ENCODE results near the gene TSPAN17. TPM values are rescaled to one million over a fixed set of nuclear protein-coding genes. Genes with fewer than 3 reads are reported as not detected.

Gene TSPAN17
- total and polyA plus RNA-seq, 9 of the 15 experiments (the other 6 are each of a cell fraction or from before 2014, with no cell fraction given): 0.73 to 58.3 (median 34.5) TPM

DNA sequence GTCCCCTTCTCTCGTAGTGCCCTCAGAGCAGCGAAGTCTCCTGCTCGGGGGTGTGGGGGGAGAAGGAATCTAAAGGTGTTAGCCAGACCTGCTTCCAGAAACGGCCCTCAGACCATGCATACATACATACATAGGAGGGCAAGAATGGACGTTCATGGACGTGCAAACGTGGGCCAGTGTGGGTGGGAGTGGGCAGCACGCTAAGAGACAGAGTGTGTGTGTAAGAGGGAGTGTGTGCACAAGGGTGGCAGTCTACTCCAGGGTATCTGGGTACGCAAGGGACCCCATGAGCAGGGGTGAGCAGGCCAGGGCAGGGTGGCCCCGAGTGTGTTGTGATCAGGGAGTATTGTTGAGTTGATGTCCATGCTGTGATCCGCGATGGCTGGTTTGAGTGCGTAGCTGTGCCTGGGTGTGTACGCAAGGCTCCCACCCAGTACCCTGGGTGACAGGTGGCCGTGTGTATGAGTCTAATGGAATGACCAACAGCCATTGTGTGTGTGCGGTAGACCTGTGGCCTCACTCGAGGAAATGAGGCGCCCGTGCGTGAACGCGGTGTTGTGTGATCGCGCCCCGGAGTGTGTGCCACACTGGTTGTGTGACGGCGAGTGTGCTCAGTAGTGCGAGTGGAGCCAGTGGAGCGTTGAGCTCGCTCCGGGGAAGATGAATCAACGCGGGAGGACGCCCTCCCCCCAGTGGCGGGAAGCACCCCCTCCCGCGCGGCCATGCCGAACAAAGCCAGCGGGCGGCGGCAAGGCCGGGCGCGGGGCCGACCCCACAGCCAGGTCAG is 38.2 kb upstream of the TSPAN17 start (continued):
- TF ChIP-seq, protein P1, sequence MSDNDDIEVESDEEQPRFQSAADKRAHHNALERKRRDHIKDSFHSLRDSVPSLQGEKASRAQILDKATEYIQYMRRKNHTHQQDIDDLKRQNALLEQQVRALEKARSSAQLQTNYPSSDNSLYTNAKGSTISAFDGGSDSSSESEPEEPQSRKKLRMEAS (CRISPR knock-in tag; IDR thresholded peaks at IDR 0.05): 0 out of 2 replicates have a peak, but pooled peaks have one; percentile 26
- TF ChIP-seq MCM5 (IDR thresholded peaks at IDR 0.05; ENCODE audit: low read depth): no peak
- TF ChIP-seq MCM3 (IDR thresholded peaks at IDR 0.05): no peak
- peak in 1 of 2 experiments; percentile 50; a peak in 1 of 4 replicates for TF ChIP-seq FOXA3 (CRISPR knock-in tag; conservative IDR thresholded peaks at IDR 0.05 in 1 of 2, IDR thresholded peaks at IDR 0.05 in 1 of 2)
- TF ChIP-seq, protein P2, sequence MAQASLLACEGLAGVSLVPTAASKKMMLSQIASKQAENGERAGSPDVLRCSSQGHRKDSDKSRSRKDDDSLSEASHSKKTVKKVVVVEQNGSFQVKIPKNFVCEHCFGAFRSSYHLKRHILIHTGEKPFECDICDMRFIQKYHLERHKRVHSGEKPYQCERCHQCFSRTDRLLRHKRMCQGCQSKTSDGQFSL (CRISPR knock-in tag; IDR thresholded peaks at IDR 0.05): 0 out of 2 replicates have a peak, but pooled peaks have one; percentile 60
- TF ChIP-seq, protein P2 (tag; IDR thresholded peaks at IDR 0.05): no peak
- no peak for TF ChIP-seq GATAD2B (IDR thresholded peaks at IDR 0.05; ENCODE audit: borderline replicate concordance)
- TF ChIP-seq, protein P3, sequence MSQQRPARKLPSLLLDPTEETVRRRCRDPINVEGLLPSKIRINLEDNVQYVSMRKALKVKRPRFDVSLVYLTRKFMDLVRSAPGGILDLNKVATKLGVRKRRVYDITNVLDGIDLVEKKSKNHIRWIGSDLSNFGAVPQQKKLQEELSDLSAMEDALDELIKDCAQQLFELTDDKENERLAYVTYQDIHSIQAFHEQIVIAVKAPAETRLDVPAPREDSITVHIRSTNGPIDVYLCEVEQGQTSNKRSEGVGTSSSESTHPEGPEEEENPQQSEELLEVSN (IDR thresholded peaks at IDR 0.05; ENCODE audit: borderline replicate concordance in 1 of 2, extremely low read depth in 1 of 2, insufficient read depth in 1 of 2, insufficient read length in 1 of 2, low read depth in 1 of 2, low read length in 1 of 2, poor library complexity in 1 of 2, severe bottlenecking in 1 of 2): peak; percentile 45 to 81
- TF ChIP-seq, protein P4, sequence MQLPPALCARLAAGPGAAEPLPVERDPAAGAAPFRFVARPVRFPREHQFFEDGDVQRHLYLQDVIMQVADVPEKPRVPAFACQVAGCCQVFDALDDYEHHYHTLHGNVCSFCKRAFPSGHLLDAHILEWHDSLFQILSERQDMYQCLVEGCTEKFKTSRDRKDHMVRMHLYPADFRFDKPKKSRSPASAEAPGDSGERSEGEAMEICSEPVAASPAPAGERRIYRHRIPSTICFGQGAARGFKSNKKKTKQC (CRISPR knock-in tag; IDR thresholded peaks at IDR 0.05): 0 out of 2 replicates have a peak, but pooled peaks have one; percentile 22
- peak; percentile 4 for TF ChIP-seq CCNT2 (IDR thresholded peaks at IDR 0.05; ENCODE audit: borderline replicate concordance, extremely low read depth, insufficient read length, low read depth, low read length)
- no peak for TF ChIP-seq ZNF121 (CRISPR knock-in tag; conservative IDR thresholded peaks at IDR 0.05)
- TF ChIP-seq ZNF707 (CRISPR knock-in tag; conservative IDR thresholded peaks at IDR 0.05): no peak
